Heart right ventricle (tissue), 16 donors: ENCODE measurements around the gene GATA6. TPM values are rescaled to one million over a fixed set of nuclear protein-coding genes. Genes with fewer than 3 reads are reported as not detected.
A peak's percentile ranks its signal among the peaks of the same experiment; 100 is the strongest.

ENCODE experiments used
- ATAC-seq, 8 donors: fragments of 200-7000 bp; cut with Tn5 transposase; one replicate each; pipeline ENCODE4 v1.9.1; 2020; ENCODE audit warnings: mild to moderate bottlenecking in 8 of 8, moderate library complexity in 8 of 8, moderate number of reproducible peaks in 1 of 8
- DNase-seq, 2 donors: peaks; one replicate each; pipeline ENCODE4 v3.0.0-alpha.2; 2020
- H3K27ac ChIP-seq, 10 donors: fragments of 200-600 bp; sonication (generic) in 2 of 10; one replicate each; pipeline versions ENCODE4 v1.5.0 to v1.8.0; 2020 to 2022; ENCODE audit warnings: mild to moderate bottlenecking in 3 of 10
- H3K27me3 ChIP-seq, 7 donors: fragments of 200-600 bp; one replicate each; pipeline ENCODE4 v1.8.0; 2021 to 2022; ENCODE audit warnings: mild to moderate bottlenecking in 2 of 7
- H3K36me3 ChIP-seq, 9 donors: fragments of 200-600 bp; sonication (generic) in 1 of 9; one replicate each; pipeline versions ENCODE4 v1.5.0 to v1.8.0; 2020 to 2022; ENCODE audit warnings: mild to moderate bottlenecking in 2 of 9
- H3K4me1 ChIP-seq, 9 donors: fragments of 200-600 bp; sonication (generic) in 1 of 9; one replicate each; pipeline versions ENCODE4 v1.5.0 to v1.8.0; 2020 to 2022; ENCODE audit warnings: mild to moderate bottlenecking in 4 of 9
- H3K4me3 ChIP-seq, 10 donors: fragments of 200-600 bp; sonication (generic) in 2 of 10; one replicate each; pipeline versions ENCODE4 v1.5.0 to v1.8.0; 2020 to 2022; ENCODE audit warnings: mild to moderate bottlenecking in 7 of 10, moderate library complexity in 2 of 10
- H3K9me3 ChIP-seq, 11 donors: fragments of 200-600 bp in 10 of 11; sonication (generic) in 2 of 11; one replicate each; pipeline versions ENCODE4 v1.5.0 to v1.8.0; 2013 to 2022; ENCODE audit warnings: mild to moderate bottlenecking in 2 of 11, control low read depth in 1 of 11, moderate library complexity in 1 of 11
- CTCF ChIP-seq, 9 donors: fragments of 200-600 bp; sonication (generic) in 2 of 9; IDR thresholded peaks; one replicate each; pipeline versions ENCODE4 v1.5.0 to v1.8.0; 2021 to 2022; ENCODE audit warnings: antibody characterized with exemption in 9 of 9, mild to moderate bottlenecking in 5 of 9, moderate library complexity in 1 of 9
- WGBS, 2 donors: extraction: QIAGEN DNeasy Blood & Tissue Kit; methylation state at CpG; one replicate each; pipeline ENCODE4 v1.1.7; 2013; ENCODE audit warnings: inconsistent platforms in 1 of 2; 5-methylcytosine and 5-hydroxymethylcytosine counted together
- intact Hi-C, 10 donors: fragments of 100-400 bp; cut with DNase I; formaldehyde crosslinking; loops; one replicate each; pipeline versions ENCODE4 v1.11.1 to v1.14.2; 2022
- polyA plus RNA-seq, 2 donors: library from polyadenylated mRNA; stranded (reverse); fragments of 200-250 nt; gene quantifications; one replicate each; pipeline ENCODE4 v1.2.3, GENCODE V29; 2013
- total RNA-seq, 10 donors: library from RNA; stranded (reverse); fragmentation: NEBNext Ultra II Directional in 3 of 10; extraction: Animal tissue kit (Norgen Biotek cat#: 25700) in 3 of 10; gene quantifications; one replicate each; pipeline versions ENCODE4 v1.2.1 to v1.2.4, GENCODE V29; 2021 to 2023
- donor health status: Arrhythmogenic right ventricular cardiomyopathy.
- donor health status: ischemic (EF 13 %, LVEDD 7.1; RV severe dilation, severe dysfunction).
- donor health status: healthy with polysubstance abuse.
- donor health status: DM: no; HTN: yes; CAD: no.
- donor health status: DM: no; HTN: no; CAD: no.
- donor health status: ischemic (EF 25% LVEDD 6.9; RV normal size, moderate dysfunction).
- donor health status: ischemic (EF 25% LVEDD 5.7; RV mildly dilated, moderate dysfunction).
- donor health status: healthy.
- donor health status: DM: yes; HTN: yes; CAD: no.
- donor health status: Ischemic cardiomyopathy.
- donor health status: ischemic (EF 35%, LVEDD 5.7; RV mildly dilated, moderate dysfunction).
- donor health status: nonischemic (EF 11% LVEDD 7.7; RV severe dilation, severe dysfunction).
- donor health status: DM: yes; HTN: yes; CAD: no.
- donor health status: PGD.
- donor health status: ischemic (EF 29% LVEDD 5.4; RV normal size, mild dysfunction).
- donor health status: nonischemic (EF 23%, LVEDD 6.1; RV moderate dilation, normal function).

Gene GATA6
- total and polyA plus RNA-seq, 12 donors: 36.7 to 99.5 (median 69.0) TPM

- TF ChIP-seq CTCF (IDR thresholded peaks at IDR 0.05): no peak
- peak overlapping the region; percentile 71 to 97 (median 93) for H3K4me3 ChIP-seq
- 3 to 14% methylated on average over 82 to 120 of the region's 120 CpGs for WGBS, 2 donors
- H3K27me3 ChIP-seq: peaks cover 0 to 98% (median 17%) of the 10 kb centered on the region in 7 donors
- peak overlapping the region; percentile 92 to 100 (median 98) for H3K27ac ChIP-seq
- intact Hi-C loops: loop anchor here in 7 of 10 donors (5.0 to 10.0 kb wide), 8 partner anchors 96 to 533 kb away; no protein-coding TSS in a partner anchor
- H3K4me1 ChIP-seq: peaks cover 0 to 41% (median 21%) of the 10 kb centered on the region in 9 donors
- ATAC-seq (no peak), DNase-seq (peak in 1 of 2 donors; percentile 26)
- H3K36me3 ChIP-seq: peaks cover 0 to 32% (median 14%) of the 10 kb centered on the region in 9 donors
- H3K9me3 ChIP-seq: no peaks in the 10 kb centered on the region
These were observed 2.1 kb downstream of the GATA6 start for GRCh38 chr18:22171258-22172119.

- peaks cover 0 to 98% (median 11%) of the 10 kb centered on the region in 7 donors for H3K27me3 ChIP-seq
- ATAC-seq: no peak
- peaks cover 0 to 39% (median 20%) of the 10 kb centered on the region in 9 donors for H3K4me1 ChIP-seq
These were observed 2.8 kb downstream of the GATA6 start for GRCh38 chr18:22172120-22172582.

GRCh38 chr18:22172594-22173049 lies 3.2 kb downstream of the GATA6 start:
- intact Hi-C loops: loop anchor here in 7 of 10 donors (5.0 to 10.0 kb wide), 8 partner anchors 95 to 532 kb away; no protein-coding TSS in a partner anchor
- DNase-seq: no peak
- peaks cover 0 to 98% (median 6%) of the 10 kb centered on the region in 7 donors for H3K27me3 ChIP-seq
- peaks cover 0 to 43% (median 23%) of the 10 kb centered on the region in 9 donors for H3K36me3 ChIP-seq
- ATAC-seq: no peak
- 29 to 38% methylated on average over 7 of the region's 7 CpGs for WGBS, 2 donors
- peaks cover 0 to 37% (median 18%) of the 10 kb centered on the region in 9 donors for H3K4me1 ChIP-seq
- TF ChIP-seq CTCF (IDR thresholded peaks at IDR 0.05): no peak
- peak overlapping the region; percentile 66 to 97 (median 85) for H3K4me3 ChIP-seq
- H3K9me3 ChIP-seq: no peaks in the 10 kb centered on the region
- peak overlapping the region; percentile 80 to 100 (median 97) for H3K27ac ChIP-seq

More at GRCh38 chr18:22172120-22172582, 2.8 kb downstream of the GATA6 start:
- peak in 1 of 2 donors; percentile 42 for DNase-seq
- Histone ChIP-seq H3K4me3 (peak overlapping the region; percentile 66 to 97 (median 85)), H3K9me3 (no peaks in the 10 kb centered on the region), H3K36me3 (peaks cover 0 to 39% (median 20%) of the 10 kb centered on the region in 9 donors), H3K27ac (peak overlapping the region; percentile 80 to 100 (median 97))
- WGBS, 2 donors: 15 to 29% methylated on average over 27 to 34 of the region's 34 CpGs
- intact Hi-C loops: loop anchor here in 7 of 10 donors (5.0 to 10.0 kb wide), 8 partner anchors 95 to 533 kb away; no protein-coding TSS in a partner anchor
- no peak for TF ChIP-seq CTCF (IDR thresholded peaks at IDR 0.05)
